PFSK-1 (cell line): ENCODE measurements around the gene LRRC8D.

Experiments used
- POLR2AphosphoS5 ChIP-seq: IDR thresholded peaks from 2 replicates; pipeline ENCODE4 v1.6.1; 2012; ENCODE audit warnings: low read depth, mild to moderate bottlenecking, control low read depth, low read length, moderate library complexity
- REST ChIP-seq, 2 experiments: IDR thresholded peaks; 2 replicates each; pipeline versions ENCODE4 v1.6.1 to v1.8.0; 2011 to 2012; ENCODE audit warnings: low read depth in 2 of 2, low read length in 2 of 2, control low read depth in 1 of 2, inconsistent platforms in 1 of 2, mild to moderate bottlenecking in 1 of 2, moderate library complexity in 1 of 2; ENCODE audit not compliant: insufficient read depth in 1 of 2

GRCh38 chr1:89945852-89946476 lies 125.1 kb downstream of the LRRC8D start:
- no peak for TF ChIP-seq POLR2AphosphoS5
- no peak for TF ChIP-seq REST (IDR thresholded peaks at IDR 0.05; ENCODE audit: insufficient read depth in 1 of 2, low read depth in 2 of 2, low read length in 2 of 2)
